ENCODE measurements around the gene ZNF548.

- TF ChIP-seq CTCF (IDR thresholded peaks at IDR 0.05) (no peak), POLR2A (IDR thresholded peaks at IDR 0.05) (peak in 1 of 2 donors; percentile 71)
Observed at GRCh38 chr19:57410877-57411671, 21.4 kb downstream of the ZNF548 start, which contains the start of gene ZNF17.

All from heart left ventricle (tissue), 13 donors.